ENCODE measurements around the gene ELAPOR1.

The ELAPOR1 gene

DNA sequence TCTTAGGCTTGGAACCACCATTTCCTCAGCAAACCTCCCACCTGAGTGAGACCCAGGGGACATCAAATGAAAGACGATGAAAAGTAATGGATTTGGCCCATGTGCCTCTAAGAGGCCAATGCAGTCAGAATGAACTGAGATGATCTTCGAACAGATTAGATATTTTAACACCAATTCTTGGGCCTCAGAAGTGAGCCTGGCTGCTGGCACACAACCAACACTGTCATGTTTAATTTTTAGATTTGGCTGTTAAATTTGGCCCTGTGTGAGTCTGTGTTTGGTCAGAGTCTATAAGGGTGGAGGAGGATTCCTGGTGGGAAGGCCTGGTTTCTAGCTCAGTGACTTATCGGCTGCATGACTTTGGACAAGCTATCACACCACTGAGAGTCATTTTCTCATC is 45.4 kb downstream of the ELAPOR1 start:
- TF ChIP-seq, protein P1, sequence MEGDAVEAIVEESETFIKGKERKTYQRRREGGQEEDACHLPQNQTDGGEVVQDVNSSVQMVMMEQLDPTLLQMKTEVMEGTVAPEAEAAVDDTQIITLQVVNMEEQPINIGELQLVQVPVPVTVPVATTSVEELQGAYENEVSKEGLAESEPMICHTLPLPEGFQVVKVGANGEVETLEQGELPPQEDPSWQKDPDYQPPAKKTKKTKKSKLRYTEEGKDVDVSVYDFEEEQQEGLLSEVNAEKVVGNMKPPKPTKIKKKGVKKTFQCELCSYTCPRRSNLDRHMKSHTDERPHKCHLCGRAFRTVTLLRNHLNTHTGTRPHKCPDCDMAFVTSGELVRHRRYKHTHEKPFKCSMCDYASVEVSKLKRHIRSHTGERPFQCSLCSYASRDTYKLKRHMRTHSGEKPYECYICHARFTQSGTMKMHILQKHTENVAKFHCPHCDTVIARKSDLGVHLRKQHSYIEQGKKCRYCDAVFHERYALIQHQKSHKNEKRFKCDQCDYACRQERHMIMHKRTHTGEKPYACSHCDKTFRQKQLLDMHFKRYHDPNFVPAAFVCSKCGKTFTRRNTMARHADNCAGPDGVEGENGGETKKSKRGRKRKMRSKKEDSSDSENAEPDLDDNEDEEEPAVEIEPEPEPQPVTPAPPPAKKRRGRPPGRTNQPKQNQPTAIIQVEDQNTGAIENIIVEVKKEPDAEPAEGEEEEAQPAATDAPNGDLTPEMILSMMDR (IDR thresholded peaks at IDR 0.05; ENCODE audit: insufficient read depth, low read depth, low read length, missing control alignments): no peak
- DNase-seq (ENCODE audit: low read depth): no peak
- no peak overlapping the region for H3K4me3 ChIP-seq (ENCODE audit: low read depth, low read length)

DNA sequence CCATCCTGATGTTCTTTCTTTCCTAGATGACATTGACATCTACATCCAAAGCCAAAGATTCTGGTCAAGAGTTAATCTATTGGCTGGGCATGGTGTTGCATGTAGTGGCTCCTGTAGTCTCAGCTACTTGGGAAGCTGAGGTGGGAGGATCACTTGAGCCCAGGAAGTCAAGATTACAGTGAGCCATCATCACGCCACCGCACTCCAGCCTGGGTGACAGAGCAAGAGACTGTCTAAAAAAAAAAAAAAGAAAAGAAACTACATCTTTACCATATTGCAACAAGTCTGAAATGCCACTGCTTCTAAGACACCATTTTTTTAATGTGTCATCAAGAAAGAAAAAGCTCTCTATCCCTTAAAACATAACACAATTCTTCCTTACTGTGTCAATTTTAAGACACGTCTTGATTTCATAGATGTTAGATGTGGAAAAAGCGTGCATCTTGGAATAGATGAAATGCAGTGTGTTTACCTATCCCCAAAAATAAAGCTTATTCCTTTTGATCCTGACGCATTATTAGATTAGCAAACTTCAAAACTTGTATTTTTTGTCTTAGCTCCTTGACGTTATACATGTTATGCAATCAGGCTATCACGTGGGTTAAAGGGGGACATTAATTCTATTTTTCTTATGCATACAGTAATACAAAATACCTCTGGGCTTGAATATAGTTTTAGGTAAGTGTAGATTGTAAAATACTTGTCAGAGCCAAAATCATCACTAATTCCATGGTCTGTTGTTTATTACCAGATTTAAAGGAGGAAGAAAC is 46.3 kb downstream of the ELAPOR1 start:
- no peak overlapping the region for H3K4me3 ChIP-seq (ENCODE audit: low read depth, low read length)
- TF ChIP-seq, protein P1 (IDR thresholded peaks at IDR 0.05; ENCODE audit: insufficient read depth, low read depth, low read length, missing control alignments): no peak
- no peak for DNase-seq (ENCODE audit: low read depth)

DNA sequence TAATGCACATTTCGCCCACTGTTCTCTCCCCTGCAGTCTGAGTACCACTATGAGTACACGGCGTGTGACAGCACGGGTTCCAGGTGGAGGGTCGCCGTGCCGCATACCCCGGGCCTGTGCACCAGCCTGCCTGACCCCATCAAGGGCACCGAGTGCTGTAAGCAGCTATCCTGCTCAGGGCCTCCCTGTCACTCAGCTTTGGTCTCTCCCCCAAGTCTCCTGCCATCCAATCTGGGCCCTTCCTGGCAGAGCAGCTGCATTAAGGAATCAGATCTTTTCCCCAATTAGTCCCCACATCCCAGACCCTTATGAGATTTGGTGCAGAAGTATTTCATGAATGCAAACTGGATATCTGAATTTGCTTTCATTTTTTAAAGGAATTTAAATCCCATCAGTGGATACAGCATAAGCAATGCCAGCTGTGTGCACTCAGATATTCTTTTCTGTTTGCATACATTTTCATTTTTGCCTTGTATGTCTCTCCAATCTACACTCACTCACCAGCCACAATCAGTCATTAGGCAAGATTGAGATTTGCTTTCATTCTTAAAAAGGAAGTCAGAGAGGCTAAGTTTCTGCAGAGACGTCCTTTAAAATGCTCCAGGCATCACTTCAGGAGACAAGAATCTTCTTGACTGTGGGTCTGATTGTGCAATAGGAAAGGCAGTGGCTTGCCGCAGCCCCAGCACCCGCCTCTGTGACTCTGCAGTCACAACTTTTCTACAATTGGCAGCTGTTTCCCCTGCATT is 48.1 kb downstream of the ELAPOR1 start:
- TF ChIP-seq, protein P1 (IDR thresholded peaks at IDR 0.05; ENCODE audit: insufficient read depth, low read depth, low read length, missing control alignments): no peak
- peak; percentile 87 for DNase-seq (ENCODE audit: low read depth)
- no peak overlapping the region for H3K4me3 ChIP-seq (ENCODE audit: low read depth, low read length)

DNA sequence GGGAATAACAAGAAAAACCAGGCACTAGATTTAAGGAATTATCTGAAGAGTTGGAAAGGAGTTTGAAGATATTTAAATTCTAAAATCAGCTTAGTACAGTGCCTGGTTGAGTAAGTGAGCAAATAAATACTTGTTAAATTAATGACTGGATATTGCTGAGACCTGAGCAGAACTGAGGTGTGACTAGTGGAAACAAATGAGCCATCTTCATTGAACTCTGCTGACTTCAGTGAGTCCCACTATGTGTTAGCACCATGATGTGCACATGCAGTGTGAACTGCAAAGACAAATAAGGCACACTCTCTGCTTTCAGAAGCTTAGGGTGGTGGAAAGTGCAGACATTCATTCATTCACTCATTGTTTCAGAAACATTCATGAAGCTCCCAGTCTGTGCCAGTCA is 48.7 kb downstream of the ELAPOR1 start:
- H3K4me3 ChIP-seq (ENCODE audit: low read depth, low read length): no peak overlapping the region
- TF ChIP-seq, protein P1 (IDR thresholded peaks at IDR 0.05; ENCODE audit: insufficient read depth, low read depth, low read length, missing control alignments): no peak
- no peak for DNase-seq (ENCODE audit: low read depth)

DNA sequence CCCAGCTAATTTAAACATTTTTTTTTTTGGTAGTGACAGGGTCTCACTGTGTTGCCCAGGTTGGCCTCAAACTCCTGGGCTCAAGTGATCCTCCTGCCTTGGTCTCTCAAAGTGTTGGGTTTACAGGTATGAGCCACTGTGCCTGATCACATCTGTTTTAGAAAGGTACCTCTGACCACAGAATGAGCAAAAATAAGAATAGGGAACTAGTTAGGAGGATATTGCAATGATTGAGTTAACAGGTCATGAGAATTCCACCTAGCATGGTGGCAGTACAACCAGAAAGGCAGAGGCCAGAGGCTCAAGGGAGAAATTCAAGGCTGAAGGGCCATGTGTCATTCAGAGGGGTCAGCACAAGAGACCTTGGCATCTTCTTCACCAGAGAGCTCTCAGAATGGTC is 49.6 kb downstream of the ELAPOR1 start:
- no peak overlapping the region for H3K4me3 ChIP-seq (ENCODE audit: low read depth, low read length)
- DNase-seq (ENCODE audit: low read depth): peak; percentile 33
- TF ChIP-seq, protein P1 (IDR thresholded peaks at IDR 0.05; ENCODE audit: insufficient read depth, low read depth, low read length, missing control alignments): no peak
